AG10803 (cell line): ENCODE measurements around the gene EFCAB9.

Experiments used
- DNase-seq: peaks from one replicate; pipeline ENCODE4 v3.0.0; 2010; ENCODE audit warnings: low read depth
- H3K4me3 ChIP-seq: 2 replicates; pipeline ENCODE4 v1.5.1; 2011; ENCODE audit warnings: mild to moderate bottlenecking, low read length, control low read depth
- TF ChIP-seq, protein P1 (sequence below): conservative IDR thresholded peaks from 2 replicates; pipeline ENCODE4 v1.5.1; 2011; ENCODE audit warnings: mild to moderate bottlenecking, low read length, control low read depth, inconsistent platforms

The EFCAB9 gene

DNA sequence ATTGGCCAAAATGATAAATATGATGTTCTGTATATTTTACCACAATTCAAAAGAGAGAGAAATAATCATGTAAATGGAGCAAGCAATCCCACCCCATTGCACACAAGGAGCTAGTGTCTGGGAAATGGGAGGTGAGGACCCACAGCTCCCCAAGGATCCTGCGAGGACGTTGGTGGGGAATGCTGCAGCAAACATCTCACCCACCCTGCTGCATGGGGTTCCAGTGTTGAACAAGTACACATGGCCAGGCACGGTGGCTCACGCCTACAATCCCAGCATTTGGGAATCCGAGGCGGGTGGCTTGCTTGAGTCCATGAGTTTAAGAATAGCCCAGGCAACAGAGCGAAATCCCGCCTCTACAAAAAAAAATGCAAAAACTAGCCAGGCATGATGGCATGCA lies 35.0 kb upstream of the EFCAB9 start:
- TF ChIP-seq, protein P1, sequence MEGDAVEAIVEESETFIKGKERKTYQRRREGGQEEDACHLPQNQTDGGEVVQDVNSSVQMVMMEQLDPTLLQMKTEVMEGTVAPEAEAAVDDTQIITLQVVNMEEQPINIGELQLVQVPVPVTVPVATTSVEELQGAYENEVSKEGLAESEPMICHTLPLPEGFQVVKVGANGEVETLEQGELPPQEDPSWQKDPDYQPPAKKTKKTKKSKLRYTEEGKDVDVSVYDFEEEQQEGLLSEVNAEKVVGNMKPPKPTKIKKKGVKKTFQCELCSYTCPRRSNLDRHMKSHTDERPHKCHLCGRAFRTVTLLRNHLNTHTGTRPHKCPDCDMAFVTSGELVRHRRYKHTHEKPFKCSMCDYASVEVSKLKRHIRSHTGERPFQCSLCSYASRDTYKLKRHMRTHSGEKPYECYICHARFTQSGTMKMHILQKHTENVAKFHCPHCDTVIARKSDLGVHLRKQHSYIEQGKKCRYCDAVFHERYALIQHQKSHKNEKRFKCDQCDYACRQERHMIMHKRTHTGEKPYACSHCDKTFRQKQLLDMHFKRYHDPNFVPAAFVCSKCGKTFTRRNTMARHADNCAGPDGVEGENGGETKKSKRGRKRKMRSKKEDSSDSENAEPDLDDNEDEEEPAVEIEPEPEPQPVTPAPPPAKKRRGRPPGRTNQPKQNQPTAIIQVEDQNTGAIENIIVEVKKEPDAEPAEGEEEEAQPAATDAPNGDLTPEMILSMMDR = no peak
- H3K4me3 ChIP-seq = no peak overlapping the region
- no peak for DNase-seq

DNA sequence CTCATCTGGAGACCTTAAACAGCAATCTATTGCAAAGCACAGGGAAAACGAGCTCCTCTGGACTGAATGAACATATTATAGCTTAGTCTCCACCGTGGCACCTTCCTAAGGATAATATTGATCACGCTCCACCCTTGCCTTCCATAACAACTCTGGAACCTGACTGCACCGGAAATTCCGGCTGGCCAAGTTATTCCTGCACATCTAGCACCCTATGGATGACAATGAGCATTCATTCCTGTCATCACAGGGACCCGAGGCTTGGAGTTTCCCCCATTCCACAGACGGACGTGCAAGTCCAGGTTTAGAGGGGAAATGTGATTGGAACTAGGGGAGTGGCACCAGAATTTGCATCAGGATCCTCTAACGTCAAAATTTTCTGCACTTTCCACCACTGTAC lies 33.5 kb upstream of the EFCAB9 start:
- H3K4me3 ChIP-seq = no peak overlapping the region
- TF ChIP-seq, protein P1 = no peak
- no peak for DNase-seq

GRCh38 chr5:172162323-172162986 lies 31.5 kb upstream of the EFCAB9 start:
- no peak overlapping the region for H3K4me3 ChIP-seq
- TF ChIP-seq, protein P1 = peak; percentile 39
- peak; percentile 52 for DNase-seq

DNA sequence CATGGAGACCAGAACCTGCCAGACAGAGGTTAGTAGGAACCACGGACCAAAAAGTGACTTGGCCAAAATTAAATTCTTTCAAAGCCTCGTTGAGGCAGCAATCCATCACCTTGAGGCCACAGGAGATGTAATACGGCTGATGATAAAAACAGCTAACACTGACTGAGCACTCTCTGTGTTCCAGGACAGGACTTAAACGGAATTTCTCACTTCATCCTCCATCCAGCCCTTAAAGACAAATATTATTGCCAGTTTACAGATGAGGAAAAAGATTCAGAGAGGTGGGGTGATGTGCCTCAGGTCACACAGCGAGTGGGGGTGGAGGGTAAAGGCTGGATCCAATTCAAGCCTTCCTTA lies 31.0 kb upstream of the EFCAB9 start:
- no peak for DNase-seq
- no peak overlapping the region for H3K4me3 ChIP-seq
- TF ChIP-seq, protein P1 = no peak

DNA sequence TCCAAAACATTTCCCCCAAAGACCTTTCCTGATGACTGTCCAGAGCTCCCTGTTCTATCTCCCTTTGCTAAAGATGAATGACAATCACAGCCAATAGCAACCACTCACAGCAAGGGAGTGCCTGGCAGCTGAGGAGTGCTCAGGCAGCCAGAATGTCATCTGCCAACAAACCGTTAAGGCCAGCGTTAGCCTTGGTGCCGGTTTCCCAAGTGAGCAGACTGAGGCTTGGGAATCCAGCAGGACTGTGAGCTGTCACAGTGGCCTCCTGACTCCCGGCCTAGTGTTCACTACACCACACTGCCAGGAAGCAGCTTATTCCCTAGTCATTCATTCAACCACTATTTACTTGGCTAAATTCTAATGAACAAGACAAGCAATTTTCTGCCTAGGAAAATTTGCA lies 30.6 kb upstream of the EFCAB9 start:
- no peak overlapping the region for H3K4me3 ChIP-seq
- TF ChIP-seq, protein P1 = no peak
- DNase-seq = peak; percentile 59

GRCh38 chr5:172164769-172165212 lies 29.2 kb upstream of the EFCAB9 start:
- DNase-seq = peak; percentile 47
- TF ChIP-seq, protein P1 = no peak

GRCh38 chr5:172165465-172165864 lies 28.5 kb upstream of the EFCAB9 start:
- TF ChIP-seq, protein P1 = no peak
- H3K4me3 ChIP-seq = no peak overlapping the region

More at GRCh38 chr5:172164769-172165212, 29.2 kb upstream of the EFCAB9 start:
- no peak overlapping the region for H3K4me3 ChIP-seq

More at GRCh38 chr5:172165465-172165864, 28.5 kb upstream of the EFCAB9 start:
- no peak for DNase-seq
